ENCODE results near the gene PTPN4. TPM values are rescaled to one million over a fixed set of nuclear protein-coding genes. Genes with fewer than 3 reads are reported as not detected.

Gene PTPN4
- total and polyA plus RNA-seq, 10 of the 15 experiments (the other 5 are each of a cell fraction or from before 2014, with no cell fraction given) = 5.0 to 29.7 (median 23.7) TPM

DNA sequence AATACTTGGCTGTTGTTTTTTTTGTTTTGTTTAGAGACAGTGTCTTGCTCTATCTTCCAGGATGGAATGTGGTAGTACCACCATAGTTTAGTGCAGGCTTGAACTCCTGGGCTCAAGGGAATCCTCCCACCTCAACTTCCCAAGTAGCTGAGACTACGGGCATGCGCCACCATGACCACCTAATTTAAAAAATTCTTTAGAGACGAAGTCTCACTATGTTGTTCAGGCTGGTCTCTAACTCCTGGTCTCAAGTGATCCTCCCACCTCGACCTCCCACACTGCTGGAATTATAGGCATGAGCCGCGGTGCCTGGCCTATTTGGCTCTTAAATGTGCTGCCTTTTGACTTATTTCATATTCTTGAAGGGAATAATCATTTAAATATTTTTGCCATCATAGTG lies 60.1 kb downstream of the PTPN4 start:
- no peaks in the 10 kb centered on the region for H4K20me1 ChIP-seq (ENCODE audit: control insufficient read depth, insufficient read depth)
- H3K79me2 ChIP-seq (ENCODE audit: control insufficient read depth, insufficient read depth, low read length) = no peaks in the 10 kb centered on the region
- no peaks in the 10 kb centered on the region for H3K27me3 ChIP-seq (replicated peaks in 1 of 2; ENCODE audit: control insufficient read depth in 2 of 2, insufficient read depth in 2 of 2, low read length in 1 of 2)
- H3K9ac ChIP-seq (ENCODE audit: control insufficient read depth, insufficient read depth, low read length) = no peak overlapping the region
- H3K36me3 ChIP-seq (ENCODE audit: control insufficient read depth in 2 of 2, insufficient read depth in 2 of 2, low read length in 1 of 2) = no peaks in the 10 kb centered on the region
- DNase-seq (ENCODE audit: low read depth, low spot score) (no peak), FAIRE-seq (no peak), ATAC-seq (no peak)
- 98% methylated on average over 6 of the region's 6 CpGs for WGBS (ENCODE audit: insufficient coverage, insufficient replicate concordance, low lambda C conversion rate, missing lambda C conversion rate)
- ChIA-PET RAD21 (ENCODE audit: unreplicated experiment) (interaction anchor here (0.8 to 2.7 kb wide), 4 partner anchors 10 to 355 kb away, joined by 3 to 9 read pairs (median 4); no protein-coding TSS in a partner anchor), CTCF (interaction anchor here (1.0 to 12.6 kb wide), 8 partner anchors 8 to 355 kb away, joined by 3 to 111 read pairs (median 6); partner anchors contain the start of gene PTPN4), POLR2A (no interaction called here), SMC1A (ENCODE audit: uncharacterized antibody, unreplicated experiment) (interaction anchor here (1.3 to 4.6 kb wide), 3 partner anchors 9 to 117 kb away, joined by 4 to 43 read pairs (median 9); no protein-coding TSS in a partner anchor)
- H3K4me3 ChIP-seq = no peak overlapping the region
- H3K27ac ChIP-seq (ENCODE audit: control insufficient read depth, insufficient read depth) = no peak overlapping the region
- in situ Hi-C loops (cut with MboI) (loop anchor here (5.0 kb wide), 1 partner anchor 118 kb away; no protein-coding TSS in a partner anchor), intact Hi-C loops (cut with micrococcal nuclease; ENCODE audit: unreplicated experiment) (no loop called here)
- H3K4me1 ChIP-seq (ENCODE audit: control insufficient read depth, insufficient read depth, low read length) = no peaks in the 10 kb centered on the region
- peaks cover 3% of the 10 kb centered on the region for H3K9me3 ChIP-seq (replicated peaks; ENCODE audit: control insufficient read depth, insufficient read depth, low read length)
- H3K4me2 ChIP-seq (ENCODE audit: control insufficient read depth, insufficient read depth) = no peak overlapping the region
- H2AFZ ChIP-seq (ENCODE audit: control insufficient read depth, low read depth, low read length) = no peak overlapping the region
- no TSS peak for BruUV-seq (replicated peaks)
- no peak for TF ChIP-seq YY1 (IDR thresholded peaks at IDR 0.05; ENCODE audit: low read depth, low read length)
- TF ChIP-seq, protein P1, sequence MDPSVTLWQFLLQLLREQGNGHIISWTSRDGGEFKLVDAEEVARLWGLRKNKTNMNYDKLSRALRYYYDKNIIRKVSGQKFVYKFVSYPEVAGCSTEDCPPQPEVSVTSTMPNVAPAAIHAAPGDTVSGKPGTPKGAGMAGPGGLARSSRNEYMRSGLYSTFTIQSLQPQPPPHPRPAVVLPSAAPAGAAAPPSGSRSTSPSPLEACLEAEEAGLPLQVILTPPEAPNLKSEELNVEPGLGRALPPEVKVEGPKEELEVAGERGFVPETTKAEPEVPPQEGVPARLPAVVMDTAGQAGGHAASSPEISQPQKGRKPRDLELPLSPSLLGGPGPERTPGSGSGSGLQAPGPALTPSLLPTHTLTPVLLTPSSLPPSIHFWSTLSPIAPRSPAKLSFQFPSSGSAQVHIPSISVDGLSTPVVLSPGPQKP (IDR thresholded peaks at IDR 0.05; ENCODE audit: low read depth, low read length) = no peak
- no peak for TF ChIP-seq TCF3 (IDR thresholded peaks at IDR 0.05; ENCODE audit: borderline replicate concordance, insufficient read depth, low read depth, low read length)
- no peak for TF ChIP-seq CBX3 (IDR thresholded peaks at IDR 0.05; ENCODE audit: borderline replicate concordance, low read depth)
- no peak for TF ChIP-seq RAD51 (IDR thresholded peaks at IDR 0.05)
- TF ChIP-seq STAT1 (conservative IDR thresholded peaks at IDR 0.05) = no peak
- TF ChIP-seq, protein P2, sequence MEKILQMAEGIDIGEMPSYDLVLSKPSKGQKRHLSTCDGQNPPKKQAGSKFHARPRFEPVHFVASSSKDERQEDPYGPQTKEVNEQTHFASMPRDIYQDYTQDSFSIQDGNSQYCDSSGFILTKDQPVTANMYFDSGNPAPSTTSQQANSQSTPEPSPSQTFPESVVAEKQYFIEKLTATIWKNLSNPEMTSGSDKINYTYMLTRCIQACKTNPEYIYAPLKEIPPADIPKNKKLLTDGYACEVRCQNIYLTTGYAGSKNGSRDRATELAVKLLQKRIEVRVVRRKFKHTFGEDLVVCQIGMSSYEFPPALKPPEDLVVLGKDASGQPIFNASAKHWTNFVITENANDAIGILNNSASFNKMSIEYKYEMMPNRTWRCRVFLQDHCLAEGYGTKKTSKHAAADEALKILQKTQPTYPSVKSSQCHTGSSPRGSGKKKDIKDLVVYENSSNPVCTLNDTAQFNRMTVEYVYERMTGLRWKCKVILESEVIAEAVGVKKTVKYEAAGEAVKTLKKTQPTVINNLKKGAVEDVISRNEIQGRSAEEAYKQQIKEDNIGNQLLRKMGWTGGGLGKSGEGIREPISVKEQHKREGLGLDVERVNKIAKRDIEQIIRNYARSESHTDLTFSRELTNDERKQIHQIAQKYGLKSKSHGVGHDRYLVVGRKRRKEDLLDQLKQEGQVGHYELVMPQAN (conservative IDR thresholded peaks at IDR 0.05) = no peak
- no peak for TF ChIP-seq ZNF274 (IDR thresholded peaks at IDR 0.05; ENCODE audit: insufficient read depth, insufficient read length)
- TF ChIP-seq, protein P3, sequence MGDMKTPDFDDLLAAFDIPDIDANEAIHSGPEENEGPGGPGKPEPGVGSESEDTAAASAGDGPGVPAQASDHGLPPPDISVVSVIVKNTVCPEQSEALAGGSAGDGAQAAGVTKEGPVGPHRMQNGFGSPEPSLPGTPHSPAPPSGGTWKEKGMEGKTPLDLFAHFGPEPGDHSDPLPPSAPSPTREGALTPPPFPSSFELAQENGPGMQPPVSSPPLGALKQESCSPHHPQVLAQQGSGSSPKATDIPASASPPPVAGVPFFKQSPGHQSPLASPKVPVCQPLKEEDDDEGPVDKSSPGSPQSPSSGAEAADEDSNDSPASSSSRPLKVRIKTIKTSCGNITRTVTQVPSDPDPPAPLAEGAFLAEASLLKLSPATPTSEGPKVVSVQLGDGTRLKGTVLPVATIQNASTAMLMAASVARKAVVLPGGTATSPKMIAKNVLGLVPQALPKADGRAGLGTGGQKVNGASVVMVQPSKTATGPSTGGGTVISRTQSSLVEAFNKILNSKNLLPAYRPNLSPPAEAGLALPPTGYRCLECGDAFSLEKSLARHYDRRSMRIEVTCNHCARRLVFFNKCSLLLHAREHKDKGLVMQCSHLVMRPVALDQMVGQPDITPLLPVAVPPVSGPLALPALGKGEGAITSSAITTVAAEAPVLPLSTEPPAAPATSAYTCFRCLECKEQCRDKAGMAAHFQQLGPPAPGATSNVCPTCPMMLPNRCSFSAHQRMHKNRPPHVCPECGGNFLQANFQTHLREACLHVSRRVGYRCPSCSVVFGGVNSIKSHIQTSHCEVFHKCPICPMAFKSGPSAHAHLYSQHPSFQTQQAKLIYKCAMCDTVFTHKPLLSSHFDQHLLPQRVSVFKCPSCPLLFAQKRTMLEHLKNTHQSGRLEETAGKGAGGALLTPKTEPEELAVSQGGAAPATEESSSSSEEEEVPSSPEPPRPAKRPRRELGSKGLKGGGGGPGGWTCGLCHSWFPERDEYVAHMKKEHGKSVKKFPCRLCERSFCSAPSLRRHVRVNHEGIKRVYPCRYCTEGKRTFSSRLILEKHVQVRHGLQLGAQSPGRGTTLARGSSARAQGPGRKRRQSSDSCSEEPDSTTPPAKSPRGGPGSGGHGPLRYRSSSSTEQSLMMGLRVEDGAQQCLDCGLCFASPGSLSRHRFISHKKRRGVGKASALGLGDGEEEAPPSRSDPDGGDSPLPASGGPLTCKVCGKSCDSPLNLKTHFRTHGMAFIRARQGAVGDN (IDR thresholded peaks at IDR 0.05) = no peak
- TF ChIP-seq, protein P4, sequence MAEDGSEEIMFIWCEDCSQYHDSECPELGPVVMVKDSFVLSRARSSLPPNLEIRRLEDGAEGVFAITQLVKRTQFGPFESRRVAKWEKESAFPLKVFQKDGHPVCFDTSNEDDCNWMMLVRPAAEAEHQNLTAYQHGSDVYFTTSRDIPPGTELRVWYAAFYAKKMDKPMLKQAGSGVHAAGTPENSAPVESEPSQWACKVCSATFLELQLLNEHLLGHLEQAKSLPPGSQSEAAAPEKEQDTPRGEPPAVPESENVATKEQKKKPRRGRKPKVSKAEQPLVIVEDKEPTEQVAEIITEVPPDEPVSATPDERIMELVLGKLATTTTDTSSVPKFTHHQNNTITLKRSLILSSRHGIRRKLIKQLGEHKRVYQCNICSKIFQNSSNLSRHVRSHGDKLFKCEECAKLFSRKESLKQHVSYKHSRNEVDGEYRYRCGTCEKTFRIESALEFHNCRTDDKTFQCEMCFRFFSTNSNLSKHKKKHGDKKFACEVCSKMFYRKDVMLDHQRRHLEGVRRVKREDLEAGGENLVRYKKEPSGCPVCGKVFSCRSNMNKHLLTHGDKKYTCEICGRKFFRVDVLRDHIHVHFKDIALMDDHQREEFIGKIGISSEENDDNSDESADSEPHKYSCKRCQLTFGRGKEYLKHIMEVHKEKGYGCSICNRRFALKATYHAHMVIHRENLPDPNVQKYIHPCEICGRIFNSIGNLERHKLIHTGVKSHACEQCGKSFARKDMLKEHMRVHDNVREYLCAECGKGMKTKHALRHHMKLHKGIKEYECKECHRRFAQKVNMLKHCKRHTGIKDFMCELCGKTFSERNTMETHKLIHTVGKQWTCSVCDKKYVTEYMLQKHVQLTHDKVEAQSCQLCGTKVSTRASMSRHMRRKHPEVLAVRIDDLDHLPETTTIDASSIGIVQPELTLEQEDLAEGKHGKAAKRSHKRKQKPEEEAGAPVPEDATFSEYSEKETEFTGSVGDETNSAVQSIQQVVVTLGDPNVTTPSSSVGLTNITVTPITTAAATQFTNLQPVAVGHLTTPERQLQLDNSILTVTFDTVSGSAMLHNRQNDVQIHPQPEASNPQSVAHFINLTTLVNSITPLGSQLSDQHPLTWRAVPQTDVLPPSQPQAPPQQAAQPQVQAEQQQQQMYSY (CRISPR knock-in tag; IDR thresholded peaks at IDR 0.05) = no peak
- TF ChIP-seq POLR2AphosphoS2 (IDR thresholded peaks at IDR 0.05; ENCODE audit: low read depth, low read length) = no peak
- TF ChIP-seq SUZ12 (IDR thresholded peaks at IDR 0.05; ENCODE audit: unreplicated experiment) = no peak
- TF ChIP-seq EZH2 (IDR thresholded peaks at IDR 0.05; ENCODE audit: borderline replicate concordance, control insufficient read depth, low read depth, low read length) = no peak

Measured in GM12878 (cell line).